WTC11 (cell line): ENCODE results near the gene INTS15. TPM values are rescaled to one million over a fixed set of nuclear protein-coding genes. Genes with fewer than 3 reads are reported as not detected.

ENCODE experiments used
- ATAC-seq: fragments of 200-7000 bp; cut with Tn5 transposase; 2 replicates; pipeline ENCODE4 v1.10.0; 2021; ENCODE audit warnings: mild to moderate bottlenecking, moderate library complexity
- CTCF ChIA-PET: fragments of 300-600 bp; sonication (Branson Sonifier 250); formaldehyde crosslinking; loops from one replicate; lab custom pipeline; 2021; ENCODE audit warnings: antibody characterized with exemption; lab: Charles Lee
- POLR2A ChIA-PET: fragments of 350-600 bp; sonication (Branson Sonifier 250); formaldehyde crosslinking; loops from one replicate; lab custom pipeline; 2021; ENCODE audit warnings: antibody characterized with exemption; lab: Charles Lee
- DNase-seq: peaks from one replicate; pipeline ENCODE4 v3.0.0; 2021; ENCODE audit warnings: low spot score
- H3K27ac Mint-ChIP-seq: 2 replicates; pipeline ENCODE4 v1.8.0; 2021; ENCODE audit warnings: mixed read lengths
- H3K27me3 Mint-ChIP-seq: 2 replicates; pipeline ENCODE4 v1.8.0; 2021; ENCODE audit warnings: low read depth, mild to moderate bottlenecking, moderate library complexity, mixed read lengths
- H3K36me3 Mint-ChIP-seq: 2 replicates; pipeline ENCODE4 v1.8.0; 2021; ENCODE audit warnings: mixed read lengths
- H3K4me1 Mint-ChIP-seq: 2 replicates; pipeline ENCODE4 v1.8.0; 2022; ENCODE audit warnings: mixed read lengths
- H3K4me3 Mint-ChIP-seq: 2 replicates; pipeline ENCODE4 v1.8.0; 2021; ENCODE audit warnings: mild to moderate bottlenecking, moderate library complexity, mixed read lengths
- H3K9me3 Mint-ChIP-seq: 2 replicates; pipeline ENCODE4 v1.8.0; 2021; ENCODE audit warnings: mixed read lengths
- FOXJ3 ChIP-seq: sonication (generic); formaldehyde crosslinking; IDR thresholded peaks from 2 replicates; pipeline ENCODE4 v1.9.0; 2021; ENCODE audit warnings: missing genetic modification reagents, mild to moderate bottlenecking, borderline replicate concordance
- FOXP4 ChIP-seq: sonication (generic); formaldehyde crosslinking; IDR thresholded peaks from 2 replicates; pipeline ENCODE4 v1.8.0; 2022; ENCODE audit warnings: mild to moderate bottlenecking, missing genetic modification reagents
- GTF2I ChIP-seq: fragments of 250-450 bp; sonication (Bioruptor Pico); conservative IDR thresholded peaks from 2 replicates; pipeline ENCODE4 v1.4.0; 2021; ENCODE audit warnings: mild to moderate bottlenecking
- NR3C1 ChIP-seq: sonication (generic); formaldehyde crosslinking; conservative IDR thresholded peaks from 2 replicates; pipeline ENCODE4 v1.8.1; 2023; ENCODE audit warnings: low read depth, mild to moderate bottlenecking, missing genetic modification reagents
- ZMAT4 ChIP-seq: fragments of 250-450 bp; sonication (Bioruptor Pico); IDR thresholded peaks from 2 replicates; pipeline ENCODE4 v1.9.0; 2021; ENCODE audit warnings: mild to moderate bottlenecking
- ZNF416 ChIP-seq: fragments of 250-450 bp; sonication (Bioruptor Pico); IDR thresholded peaks from 2 replicates; pipeline ENCODE4 v1.9.0; 2021; ENCODE audit warnings: mild to moderate bottlenecking, inconsistent platforms
- ZSCAN18 ChIP-seq: fragments of 250-450 bp; sonication (Bioruptor Pico); IDR thresholded peaks from 2 replicates; pipeline ENCODE4 v2.1.2; 2022; ENCODE audit warnings: mild to moderate bottlenecking, moderate library complexity
- total RNA-seq: library from RNA; stranded (reverse); gene quantifications from 3 replicates; pipeline ENCODE4 v1.2.3, GENCODE V29; 2021
- TF ChIP-seq, protein P1 (sequence below): fragments of 200-600 bp; IDR thresholded peaks from 2 replicates; pipeline ENCODE4 v1.8.0; 2022; ENCODE audit warnings: antibody characterized with exemption
- TF ChIP-seq, protein P2 (sequence below): sonication (generic); formaldehyde crosslinking; IDR thresholded peaks from 2 replicates; pipeline ENCODE4 v1.8.0; 2023; ENCODE audit warnings: missing genetic modification reagents, mild to moderate bottlenecking, borderline replicate concordance
- TF ChIP-seq, protein P3 (sequence below): sonication (generic); formaldehyde crosslinking; IDR thresholded peaks from 2 replicates; pipeline ENCODE4 v1.8.1; 2023; ENCODE audit warnings: mild to moderate bottlenecking, moderate library complexity, missing genetic modification reagents
- TF ChIP-seq, protein P4 (sequence below): sonication (generic); formaldehyde crosslinking; IDR thresholded peaks from 2 replicates; pipeline ENCODE4 v1.8.0; 2022; ENCODE audit warnings: mild to moderate bottlenecking, missing genetic modification reagents

The INTS15 gene
- total RNA-seq, 1 experiment from 2014 or later: 28.2 TPM

GRCh38 chr7:6647541-6647940 is 57.7 kb downstream of the INTS15 start:
- H3K27me3 Mint-ChIP-seq: no peaks in the 10 kb centered on the region
- CTCF ChIA-PET: no interaction called here

DNA sequence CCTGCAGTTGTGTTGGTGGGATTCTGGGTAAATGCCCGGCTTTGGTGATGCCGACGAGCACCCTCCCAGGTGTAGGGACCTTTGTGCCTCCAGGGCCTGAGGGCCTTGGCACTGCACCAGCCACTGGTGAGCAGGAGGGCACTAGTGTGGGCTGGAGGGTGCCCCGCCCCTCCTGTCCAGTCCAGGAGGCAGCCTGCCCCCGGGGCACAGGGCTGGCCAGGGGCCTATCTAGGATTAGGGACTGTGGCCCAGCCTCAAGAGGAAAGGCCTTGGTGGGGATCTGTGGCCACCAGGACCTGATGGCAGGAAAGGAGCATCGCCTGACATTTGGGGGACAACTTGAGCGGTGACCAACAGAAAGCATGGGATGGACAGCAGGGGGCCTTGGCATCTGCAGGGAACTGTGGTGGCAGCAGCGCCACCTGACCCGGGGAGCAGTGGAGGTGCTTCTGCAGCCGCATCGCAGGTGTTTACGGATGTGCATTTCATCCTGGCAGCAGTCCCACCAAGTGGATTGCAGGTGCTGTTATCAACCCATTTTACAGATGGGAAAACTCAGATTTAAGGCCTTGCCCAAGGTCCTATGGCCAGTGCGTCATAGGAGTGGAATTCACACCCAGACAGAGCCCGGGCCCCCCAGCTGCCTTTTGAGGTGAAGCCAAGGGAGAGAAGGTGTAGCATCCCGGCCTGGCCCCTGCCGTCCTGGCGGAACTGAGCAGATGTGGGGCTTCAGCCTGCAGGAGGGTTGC is 58.4 kb downstream of the INTS15 start:
- H3K4me1 Mint-ChIP-seq: no peaks in the 10 kb centered on the region
- H3K36me3 Mint-ChIP-seq: peaks cover 5% of the 10 kb centered on the region; the same call in 1 of the 2 replicates
- H3K27me3 Mint-ChIP-seq: no peaks in the 10 kb centered on the region
- ChIA-PET CTCF (no interaction called here), POLR2A (no interaction called here)
- no peak for DNase-seq
- ATAC-seq: no peak
- H3K4me3 Mint-ChIP-seq: no peak overlapping the region
- H3K27ac Mint-ChIP-seq: no peak overlapping the region
- TF ChIP-seq, protein P1, sequence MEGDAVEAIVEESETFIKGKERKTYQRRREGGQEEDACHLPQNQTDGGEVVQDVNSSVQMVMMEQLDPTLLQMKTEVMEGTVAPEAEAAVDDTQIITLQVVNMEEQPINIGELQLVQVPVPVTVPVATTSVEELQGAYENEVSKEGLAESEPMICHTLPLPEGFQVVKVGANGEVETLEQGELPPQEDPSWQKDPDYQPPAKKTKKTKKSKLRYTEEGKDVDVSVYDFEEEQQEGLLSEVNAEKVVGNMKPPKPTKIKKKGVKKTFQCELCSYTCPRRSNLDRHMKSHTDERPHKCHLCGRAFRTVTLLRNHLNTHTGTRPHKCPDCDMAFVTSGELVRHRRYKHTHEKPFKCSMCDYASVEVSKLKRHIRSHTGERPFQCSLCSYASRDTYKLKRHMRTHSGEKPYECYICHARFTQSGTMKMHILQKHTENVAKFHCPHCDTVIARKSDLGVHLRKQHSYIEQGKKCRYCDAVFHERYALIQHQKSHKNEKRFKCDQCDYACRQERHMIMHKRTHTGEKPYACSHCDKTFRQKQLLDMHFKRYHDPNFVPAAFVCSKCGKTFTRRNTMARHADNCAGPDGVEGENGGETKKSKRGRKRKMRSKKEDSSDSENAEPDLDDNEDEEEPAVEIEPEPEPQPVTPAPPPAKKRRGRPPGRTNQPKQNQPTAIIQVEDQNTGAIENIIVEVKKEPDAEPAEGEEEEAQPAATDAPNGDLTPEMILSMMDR: no peak
- TF ChIP-seq, protein P2, sequence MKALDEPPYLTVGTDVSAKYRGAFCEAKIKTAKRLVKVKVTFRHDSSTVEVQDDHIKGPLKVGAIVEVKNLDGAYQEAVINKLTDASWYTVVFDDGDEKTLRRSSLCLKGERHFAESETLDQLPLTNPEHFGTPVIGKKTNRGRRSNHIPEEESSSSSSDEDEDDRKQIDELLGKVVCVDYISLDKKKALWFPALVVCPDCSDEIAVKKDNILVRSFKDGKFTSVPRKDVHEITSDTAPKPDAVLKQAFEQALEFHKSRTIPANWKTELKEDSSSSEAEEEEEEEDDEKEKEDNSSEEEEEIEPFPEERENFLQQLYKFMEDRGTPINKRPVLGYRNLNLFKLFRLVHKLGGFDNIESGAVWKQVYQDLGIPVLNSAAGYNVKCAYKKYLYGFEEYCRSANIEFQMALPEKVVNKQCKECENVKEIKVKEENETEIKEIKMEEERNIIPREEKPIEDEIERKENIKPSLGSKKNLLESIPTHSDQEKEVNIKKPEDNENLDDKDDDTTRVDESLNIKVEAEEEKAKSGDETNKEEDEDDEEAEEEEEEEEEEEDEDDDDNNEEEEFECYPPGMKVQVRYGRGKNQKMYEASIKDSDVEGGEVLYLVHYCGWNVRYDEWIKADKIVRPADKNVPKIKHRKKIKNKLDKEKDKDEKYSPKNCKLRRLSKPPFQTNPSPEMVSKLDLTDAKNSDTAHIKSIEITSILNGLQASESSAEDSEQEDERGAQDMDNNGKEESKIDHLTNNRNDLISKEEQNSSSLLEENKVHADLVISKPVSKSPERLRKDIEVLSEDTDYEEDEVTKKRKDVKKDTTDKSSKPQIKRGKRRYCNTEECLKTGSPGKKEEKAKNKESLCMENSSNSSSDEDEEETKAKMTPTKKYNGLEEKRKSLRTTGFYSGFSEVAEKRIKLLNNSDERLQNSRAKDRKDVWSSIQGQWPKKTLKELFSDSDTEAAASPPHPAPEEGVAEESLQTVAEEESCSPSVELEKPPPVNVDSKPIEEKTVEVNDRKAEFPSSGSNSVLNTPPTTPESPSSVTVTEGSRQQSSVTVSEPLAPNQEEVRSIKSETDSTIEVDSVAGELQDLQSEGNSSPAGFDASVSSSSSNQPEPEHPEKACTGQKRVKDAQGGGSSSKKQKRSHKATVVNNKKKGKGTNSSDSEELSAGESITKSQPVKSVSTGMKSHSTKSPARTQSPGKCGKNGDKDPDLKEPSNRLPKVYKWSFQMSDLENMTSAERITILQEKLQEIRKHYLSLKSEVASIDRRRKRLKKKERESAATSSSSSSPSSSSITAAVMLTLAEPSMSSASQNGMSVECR (CRISPR knock-in tag): no peak
- TF ChIP-seq, protein P3, sequence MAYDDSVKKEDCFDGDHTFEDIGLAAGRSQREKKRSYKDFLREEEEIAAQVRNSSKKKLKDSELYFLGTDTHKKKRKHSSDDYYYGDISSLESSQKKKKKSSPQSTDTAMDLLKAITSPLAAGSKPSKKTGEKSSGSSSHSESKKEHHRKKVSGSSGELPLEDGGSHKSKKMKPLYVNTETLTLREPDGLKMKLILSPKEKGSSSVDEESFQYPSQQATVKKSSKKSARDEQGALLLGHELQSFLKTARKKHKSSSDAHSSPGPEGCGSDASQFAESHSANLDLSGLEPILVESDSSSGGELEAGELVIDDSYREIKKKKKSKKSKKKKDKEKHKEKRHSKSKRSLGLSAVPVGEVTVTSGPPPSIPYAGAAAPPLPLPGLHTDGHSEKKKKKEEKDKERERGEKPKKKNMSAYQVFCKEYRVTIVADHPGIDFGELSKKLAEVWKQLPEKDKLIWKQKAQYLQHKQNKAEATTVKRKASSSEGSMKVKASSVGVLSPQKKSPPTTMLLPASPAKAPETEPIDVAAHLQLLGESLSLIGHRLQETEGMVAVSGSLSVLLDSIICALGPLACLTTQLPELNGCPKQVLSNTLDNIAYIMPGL (CRISPR knock-in tag): no peak
- TF ChIP-seq FOXJ3 (no peak), NR3C1 (CRISPR knock-in tag) (no peak), GTF2I (CRISPR knock-in tag) (no peak), ZNF416 (no peak), FOXP4 (CRISPR knock-in tag) (no peak), ZMAT4 (CRISPR knock-in tag) (no peak)
- no peaks in the 10 kb centered on the region for H3K9me3 Mint-ChIP-seq

More at GRCh38 chr7:6647541-6647940, 57.7 kb downstream of the INTS15 start:
- Mint-ChIP-seq H3K4me1 (no peaks in the 10 kb centered on the region), H3K27ac (no peak overlapping the region; the same call in 1 of the 2 replicates), H3K36me3 (peaks cover 5% of the 10 kb centered on the region; the same call in 1 of the 2 replicates), H3K9me3 (no peaks in the 10 kb centered on the region), H3K4me3 (no peak overlapping the region)
- POLR2A ChIA-PET: no interaction called here
- no peak for ATAC-seq
- DNase-seq: no peak
- TF ChIP-seq, protein P4, sequence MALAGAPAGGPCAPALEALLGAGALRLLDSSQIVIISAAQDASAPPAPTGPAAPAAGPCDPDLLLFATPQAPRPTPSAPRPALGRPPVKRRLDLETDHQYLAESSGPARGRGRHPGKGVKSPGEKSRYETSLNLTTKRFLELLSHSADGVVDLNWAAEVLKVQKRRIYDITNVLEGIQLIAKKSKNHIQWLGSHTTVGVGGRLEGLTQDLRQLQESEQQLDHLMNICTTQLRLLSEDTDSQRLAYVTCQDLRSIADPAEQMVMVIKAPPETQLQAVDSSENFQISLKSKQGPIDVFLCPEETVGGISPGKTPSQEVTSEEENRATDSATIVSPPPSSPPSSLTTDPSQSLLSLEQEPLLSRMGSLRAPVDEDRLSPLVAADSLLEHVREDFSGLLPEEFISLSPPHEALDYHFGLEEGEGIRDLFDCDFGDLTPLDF (CRISPR knock-in tag): no peak
- TF ChIP-seq ZSCAN18 (CRISPR knock-in tag): no peak
